HG03378 (cell line): Measurements from ENCODE around the gene AQP1.
A peak's percentile ranks its signal among the peaks of the same experiment; 100 is the strongest.

Source experiments
- ATAC-seq: cut with Tn5 transposase; IDR thresholded peaks from one replicate; pipeline ENCODE4 v1.9.1; 2021; ENCODE audit warnings: mild to moderate bottlenecking, moderate library complexity; ENCODE audit not compliant: unreplicated experiment

The AQP1 gene

DNA sequence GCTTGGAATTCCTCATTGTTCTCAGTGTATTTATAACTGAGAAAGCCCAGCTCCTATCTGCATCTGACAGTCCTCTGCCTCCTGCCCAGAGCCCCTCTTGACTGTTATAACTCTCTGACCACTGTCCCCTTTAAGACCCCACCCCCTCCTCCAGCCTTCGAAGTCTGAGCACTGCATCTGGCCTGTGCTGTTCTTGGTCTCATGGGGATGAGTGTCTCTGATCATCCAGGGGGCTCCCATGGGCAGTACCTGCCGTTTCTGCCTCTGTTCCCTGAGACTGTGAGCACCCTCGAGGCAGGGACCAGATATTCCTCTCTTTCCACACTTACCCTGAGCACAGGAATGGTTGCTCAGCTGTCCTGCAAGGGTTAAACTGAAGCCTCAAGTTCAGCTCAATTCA lies 59.8 kb downstream of the AQP1 start:
- no peak for ATAC-seq

DNA sequence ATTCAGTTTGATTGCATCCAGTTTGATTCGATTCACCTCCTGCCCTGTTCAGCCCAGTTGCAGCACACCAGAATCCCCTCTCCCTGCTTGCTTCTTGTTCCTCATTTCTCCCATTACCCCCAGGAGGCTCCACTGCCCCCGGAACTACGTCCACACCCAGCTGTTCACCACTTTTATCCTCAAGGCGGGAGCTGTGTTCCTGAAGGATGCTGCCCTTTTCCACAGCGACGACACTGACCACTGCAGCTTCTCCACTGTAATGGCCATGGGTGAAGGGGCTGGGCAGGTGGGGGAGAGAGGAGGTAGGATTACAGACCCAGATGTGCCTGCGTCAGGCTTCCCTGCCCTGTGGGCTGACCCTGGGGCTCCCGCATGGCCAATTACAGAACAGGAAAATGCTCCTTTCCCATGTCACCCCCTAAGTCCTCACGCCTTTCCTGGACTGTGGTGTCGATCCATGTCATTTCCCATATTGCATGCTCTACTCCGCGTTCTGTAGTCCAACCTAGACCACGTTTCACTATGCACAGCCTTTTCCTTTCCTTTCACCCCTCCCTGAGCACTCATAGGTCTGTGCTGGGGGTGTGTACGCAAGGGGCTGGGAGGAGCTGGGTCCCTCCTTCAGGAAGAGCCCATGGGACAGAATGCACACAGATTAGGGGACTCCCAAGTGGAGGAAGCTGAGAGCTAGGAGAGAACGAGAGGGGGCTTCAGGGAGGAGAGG lies 60.3 kb downstream of the AQP1 start:
- no peak for ATAC-seq

DNA sequence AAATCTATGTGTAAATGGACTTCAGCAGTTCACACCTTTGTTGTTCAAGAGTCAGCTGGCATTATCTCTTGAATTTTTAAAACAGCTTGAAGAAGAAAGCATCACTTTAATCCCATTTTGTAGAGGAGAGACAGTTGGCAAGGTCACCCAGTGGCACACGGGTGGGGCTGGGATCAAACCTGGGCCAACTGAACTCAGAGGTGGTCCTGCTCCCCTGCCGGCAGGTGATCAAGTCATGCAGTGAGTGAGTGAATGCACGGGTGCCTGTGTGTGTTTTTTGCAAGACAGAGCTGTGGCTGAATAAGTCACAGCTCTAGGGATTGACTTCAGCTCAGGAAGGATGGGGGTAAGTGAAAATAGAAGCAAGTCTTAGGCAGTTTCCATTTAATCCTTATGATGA lies 61.6 kb downstream of the AQP1 start:
- no peak for ATAC-seq

DNA sequence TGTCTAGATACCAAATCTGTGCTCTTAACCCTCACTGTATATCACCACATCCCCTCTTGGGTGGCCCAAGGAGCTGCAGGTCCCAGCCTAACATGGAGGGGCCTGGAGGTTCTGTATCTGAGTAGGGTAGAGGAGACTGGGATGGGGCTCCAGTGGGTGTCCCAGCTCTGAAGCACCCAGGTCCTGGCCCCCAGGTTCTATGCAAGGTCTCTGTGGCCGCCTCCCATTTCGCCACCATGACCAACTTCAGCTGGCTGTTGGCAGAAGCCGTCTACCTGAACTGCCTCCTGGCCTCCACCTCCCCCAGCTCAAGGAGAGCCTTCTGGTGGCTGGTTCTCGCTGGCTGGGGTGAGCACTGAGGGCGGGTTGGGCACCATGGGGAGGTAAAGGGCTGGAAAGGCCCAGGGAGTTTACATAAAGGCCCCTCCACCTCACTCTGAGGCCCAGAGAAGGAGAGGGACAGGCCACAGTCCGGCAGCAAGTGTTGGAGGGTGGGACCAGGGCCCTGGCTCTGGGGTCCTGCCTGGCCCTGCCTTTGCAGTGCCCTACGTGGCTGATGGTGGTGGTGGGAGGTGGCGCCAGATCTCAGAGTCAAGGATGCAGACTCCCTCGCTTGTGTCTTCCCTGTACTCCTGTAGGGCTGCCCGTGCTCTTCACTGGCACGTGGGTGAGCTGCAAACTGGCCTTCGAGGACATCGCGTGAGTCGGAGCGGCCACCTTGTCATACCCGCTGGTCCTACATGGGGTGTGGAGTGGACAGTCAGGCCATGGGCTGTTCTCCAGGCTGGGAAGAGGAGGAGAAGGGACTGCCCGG lies 62.3 kb downstream of the AQP1 start:
- no peak for ATAC-seq

DNA sequence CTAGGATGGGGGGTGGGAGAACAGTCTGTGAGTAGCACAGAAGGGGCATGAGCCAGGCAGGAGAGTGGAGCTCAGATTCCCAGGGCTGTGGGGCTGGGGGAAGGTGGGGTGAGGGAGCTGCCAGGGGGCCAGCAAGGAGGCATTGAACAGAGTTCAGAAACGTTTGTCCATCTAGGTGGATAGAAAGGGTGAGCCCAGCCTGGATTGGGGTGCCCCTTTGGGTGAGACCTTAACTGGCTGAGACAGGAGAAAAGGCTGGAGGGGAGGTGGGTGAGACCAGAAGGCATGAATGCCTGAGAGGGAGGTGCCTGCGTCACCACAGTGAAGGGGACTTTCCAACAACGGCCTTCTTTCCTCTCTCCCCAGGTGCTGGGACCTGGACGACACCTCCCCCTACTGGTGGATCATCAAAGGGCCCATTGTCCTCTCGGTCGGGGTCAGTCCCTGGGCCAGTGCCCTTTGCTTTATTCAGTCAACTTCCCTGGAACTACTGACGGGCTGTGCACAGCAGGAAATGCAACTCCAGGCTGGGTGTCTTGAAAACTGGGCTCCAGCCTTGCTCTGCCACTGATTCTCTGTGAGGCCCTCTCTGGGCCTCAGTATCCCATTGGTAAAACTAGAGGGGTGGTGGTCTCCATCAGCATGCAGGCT lies 63.1 kb downstream of the AQP1 start:
- ATAC-seq = peak; percentile 98
